GM19397 (cell line): ENCODE results near the gene NADK.

ENCODE experiments used
- ATAC-seq: cut with Tn5 transposase; IDR thresholded peaks from one replicate; pipeline ENCODE4 v1.9.1; 2021; ENCODE audit warnings: mild to moderate bottlenecking, moderate library complexity; ENCODE audit not compliant: unreplicated experiment

Gene NADK

GRCh38 chr1:1768249-1768992, 9.8 kb downstream of the NADK start:
- ATAC-seq, result no peak

- no peak for ATAC-seq
These were observed 13.3 kb downstream of the NADK start for GRCh38 chr1:1764876-1765470.

- no peak for ATAC-seq
These were observed 14.3 kb downstream of the NADK start for GRCh38 chr1:1763657-1764621.

- ATAC-seq, result no peak
These were observed 16.5 kb downstream of the NADK start for GRCh38 chr1:1761504-1762376.

- no peak for ATAC-seq
These were observed 17.6 kb downstream of the NADK start for GRCh38 chr1:1760715-1761114.

GRCh38 chr1:1760345-1760650, 18.0 kb downstream of the NADK start:
- ATAC-seq, result no peak

- no peak for ATAC-seq
These were observed 18.6 kb downstream of the NADK start for GRCh38 chr1:1759456-1760344.

- ATAC-seq, result no peak
These were observed 19.4 kb downstream of the NADK start for GRCh38 chr1:1758692-1759455.

- no peak for ATAC-seq
These were observed 20.1 kb downstream of the NADK start for GRCh38 chr1:1758059-1758621.

- no peak for ATAC-seq
These were observed 20.7 kb downstream of the NADK start for GRCh38 chr1:1757422-1758058.

- ATAC-seq, result no peak
These were observed 21.4 kb downstream of the NADK start for GRCh38 chr1:1756661-1757421.

- ATAC-seq, result no peak
These were observed 22.4 kb downstream of the NADK start for GRCh38 chr1:1755852-1756251.

GRCh38 chr1:1755426-1755825, 22.8 kb downstream of the NADK start:
- no peak for ATAC-seq

- ATAC-seq, result no peak
These were observed 24.0 kb downstream of the NADK start for GRCh38 chr1:1754051-1754815.

- no peak for ATAC-seq
These were observed 24.7 kb downstream of the NADK start for GRCh38 chr1:1753607-1754005.

- ATAC-seq, result no peak
These were observed 25.3 kb downstream of the NADK start for GRCh38 chr1:1752636-1753606.
